ENCODE data around the gene VPS13A.

DNA sequence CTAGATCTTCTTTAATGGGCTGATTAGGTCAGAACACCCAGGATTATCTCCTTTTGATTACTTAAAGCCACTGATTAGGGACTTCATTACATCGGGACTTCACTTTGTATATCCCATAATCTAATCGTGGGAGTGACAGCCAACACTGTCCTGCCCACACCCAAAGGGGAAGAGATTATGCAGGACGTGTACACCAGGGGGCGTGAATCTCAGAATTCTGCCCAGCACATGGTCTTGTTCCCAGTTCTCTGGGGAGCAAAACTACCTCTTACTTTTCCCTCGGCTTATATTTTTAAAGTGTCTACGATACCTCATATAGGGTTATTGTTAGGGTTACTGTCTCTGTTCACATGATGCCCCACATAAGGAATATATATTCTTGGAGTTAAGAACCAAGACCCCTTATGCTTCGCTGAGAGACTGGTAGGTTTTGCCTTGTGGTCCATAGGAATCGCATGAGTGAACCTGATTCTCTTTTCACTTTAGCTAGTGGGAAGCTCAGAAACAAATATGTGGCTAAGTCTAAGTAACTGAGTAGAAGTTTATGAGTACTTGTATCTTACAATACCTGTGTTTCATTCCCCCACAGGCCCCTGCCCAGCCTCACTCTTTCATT is 278.1 kb downstream of the VPS13A start:
- TF ChIP-seq CTCF (IDR thresholded peaks at IDR 0.05), result peak; percentile 77
- TF ChIP-seq ZFX (IDR thresholded peaks at IDR 0.05; ENCODE audit: borderline replicate concordance), result no peak
